Right lobe of liver (tissue), 4 donors: ENCODE results near the gene ELOVL5.

ENCODE experiments used
- POLR2A ChIP-seq: fragments of 450-650 bp; IDR thresholded peaks from one replicate; pipeline ENCODE4 v1.6.1; 2017; ENCODE audit warnings: antibody characterized with exemption, mild to moderate bottlenecking
- TF ChIP-seq, protein P1 (sequence below), 4 donors: fragments of 200-600 bp in 3 of 4; fragments of 450-650 bp in 1 of 4; IDR thresholded peaks; one replicate each; pipeline versions ENCODE4 v1.5.1 to v1.8.0; 2016 to 2022; ENCODE audit warnings: antibody characterized with exemption in 4 of 4, mild to moderate bottlenecking in 2 of 4
- donor health status: DM: no; HTN: no; CAD: no.
- donor health status: DM: no; HTN: no; CAD: no.
- donor health status: DM: no; HTN: yes; CAD: no.

GRCh38 chr6:53282741-53283140, 66.0 kb downstream of the ELOVL5 start:
- TF ChIP-seq, protein P1, sequence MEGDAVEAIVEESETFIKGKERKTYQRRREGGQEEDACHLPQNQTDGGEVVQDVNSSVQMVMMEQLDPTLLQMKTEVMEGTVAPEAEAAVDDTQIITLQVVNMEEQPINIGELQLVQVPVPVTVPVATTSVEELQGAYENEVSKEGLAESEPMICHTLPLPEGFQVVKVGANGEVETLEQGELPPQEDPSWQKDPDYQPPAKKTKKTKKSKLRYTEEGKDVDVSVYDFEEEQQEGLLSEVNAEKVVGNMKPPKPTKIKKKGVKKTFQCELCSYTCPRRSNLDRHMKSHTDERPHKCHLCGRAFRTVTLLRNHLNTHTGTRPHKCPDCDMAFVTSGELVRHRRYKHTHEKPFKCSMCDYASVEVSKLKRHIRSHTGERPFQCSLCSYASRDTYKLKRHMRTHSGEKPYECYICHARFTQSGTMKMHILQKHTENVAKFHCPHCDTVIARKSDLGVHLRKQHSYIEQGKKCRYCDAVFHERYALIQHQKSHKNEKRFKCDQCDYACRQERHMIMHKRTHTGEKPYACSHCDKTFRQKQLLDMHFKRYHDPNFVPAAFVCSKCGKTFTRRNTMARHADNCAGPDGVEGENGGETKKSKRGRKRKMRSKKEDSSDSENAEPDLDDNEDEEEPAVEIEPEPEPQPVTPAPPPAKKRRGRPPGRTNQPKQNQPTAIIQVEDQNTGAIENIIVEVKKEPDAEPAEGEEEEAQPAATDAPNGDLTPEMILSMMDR (IDR thresholded peaks at IDR 0.05): no peak
- TF ChIP-seq POLR2A: no peak
